HepG2 (cell line): Measurements from ENCODE around the gene EIF3M. TPM values are rescaled to one million over a fixed set of nuclear protein-coding genes. Genes with fewer than 3 reads are reported as not detected.

ENCODE experiments used
- AFF4 ChIP-seq: sonication (generic); formaldehyde crosslinking; IDR thresholded peaks from 2 replicates; pipeline ENCODE4 v1.4.0; 2020; ENCODE audit warnings: missing genetic modification reagents
- CTCF ChIP-seq: sonication (generic); formaldehyde crosslinking; IDR thresholded peaks from 2 replicates; pipeline ENCODE4 v1.5.0; 2020; ENCODE audit warnings: mild to moderate bottlenecking, missing genetic modification reagents, moderate library complexity
- FOXP1 ChIP-seq, 2 experiments: fragments of 450-650 bp in 1 of 2; IDR thresholded peaks; 2 replicates each; pipeline ENCODE4 v1.6.1; 2017 to 2018; ENCODE audit warnings: antibody characterized with exemption in 1 of 2
- GABPA ChIP-seq, 2 experiments: IDR thresholded peaks; 2 replicates each; pipeline ENCODE4 v1.6.1; 2011 to 2016; ENCODE audit warnings: low read depth in 2 of 2, low read length in 1 of 2, missing biosample characterization in 1 of 2, missing genetic modification characterization in 1 of 2
- HNRNPK ChIP-seq: fragments of 200-400 bp; formaldehyde crosslinking; IDR thresholded peaks from 2 replicates; pipeline ENCODE4 v1.6.1; 2018; ENCODE audit warnings: low read length, low read depth, moderate library complexity, mild to moderate bottlenecking; ENCODE audit not compliant: poor library complexity, severe bottlenecking
- KAT8 ChIP-seq: IDR thresholded peaks from 2 replicates; pipeline ENCODE4 v1.6.1; 2016; ENCODE audit warnings: missing genetic modification reagents, missing compliant biosample characterization
- KLF13 ChIP-seq: sonication (generic); formaldehyde crosslinking; IDR thresholded peaks from 2 replicates; pipeline ENCODE4 v1.4.0; 2020; ENCODE audit warnings: mild to moderate bottlenecking, missing genetic modification reagents
- NCOA5 ChIP-seq: sonication (generic); formaldehyde crosslinking; IDR thresholded peaks from 2 replicates; pipeline ENCODE4 v1.4.0; 2020; ENCODE audit warnings: missing genetic modification reagents
- PRDM4 ChIP-seq: sonication (generic); formaldehyde crosslinking; IDR thresholded peaks from 2 replicates; pipeline ENCODE4 v1.9.0; 2021; ENCODE audit warnings: missing genetic modification reagents, borderline replicate concordance
- RAD21 ChIP-seq: fragments of 450-650 bp; formaldehyde crosslinking; IDR thresholded peaks from 2 replicates; pipeline ENCODE4 v1.5.0; 2020; ENCODE audit warnings: mild to moderate bottlenecking
- RBM22 ChIP-seq: fragments of 200-400 bp; formaldehyde crosslinking; optimal IDR thresholded peaks from 2 replicates; pipeline ENCODE3; 2017; ENCODE audit warnings: mild to moderate bottlenecking, low read length, moderate library complexity
- SOX13 ChIP-seq, 3 experiments: fragments of 450-650 bp in 1 of 3; sonication (generic) in 1 of 3; formaldehyde crosslinking in 1 of 3; IDR thresholded peaks in 2 of 3; conservative IDR thresholded peaks in 1 of 3; 2 replicates each; pipeline versions ENCODE4 v1.5.0 to v1.6.1; 2016 to 2020; ENCODE audit warnings: antibody characterized with exemption in 1 of 3, mild to moderate bottlenecking in 1 of 3, missing compliant biosample characterization in 1 of 3, missing genetic modification reagents in 1 of 3, moderate library complexity in 1 of 3
- SOX5 ChIP-seq: IDR thresholded peaks from 2 replicates; pipeline ENCODE4 v1.6.1; 2016; ENCODE audit warnings: borderline replicate concordance
- SSRP1 ChIP-seq: IDR thresholded peaks from 2 replicates; pipeline ENCODE4 v1.6.1; 2016; ENCODE audit warnings: control low read depth
- UBTF ChIP-seq: sonication (generic); formaldehyde crosslinking; IDR thresholded peaks from 2 replicates; pipeline ENCODE4 v1.4.0; 2020; ENCODE audit warnings: mild to moderate bottlenecking, missing genetic modification reagents
- ZBTB14 ChIP-seq: sonication (generic); formaldehyde crosslinking; IDR thresholded peaks from 2 replicates; pipeline ENCODE4 v1.4.0; 2020; ENCODE audit warnings: missing genetic modification reagents
- ZNF124 ChIP-seq: sonication (generic); formaldehyde crosslinking; IDR thresholded peaks from 2 replicates; pipeline ENCODE4 v1.4.0; 2020; ENCODE audit warnings: missing genetic modification reagents
- ZNF678 ChIP-seq: sonication (generic); formaldehyde crosslinking; IDR thresholded peaks from 2 replicates; pipeline ENCODE4 v1.4.0; 2020; ENCODE audit warnings: mild to moderate bottlenecking, missing genetic modification reagents
- polyA plus RNA-seq, 8 experiments: library from polyadenylated mRNA; depleted of rRNA in 3 of 8; stranded (reverse) in 7 of 8; unstranded in 1 of 8; fragments of >200 nt; fragmentation: Illumina TruSeq in 4 of 8; extraction: Trizol in 4 of 8; gene quantifications; 2 replicates each; pipeline versions ENCODE4 v1.2.1 to v1.2.3, GENCODE V29; 2011 to 2016; ENCODE audit warnings: low read depth in 4 of 8, missing spikeins in 1 of 8, mixed read lengths in 1 of 8; ENCODE audit not compliant: insufficient read depth in 1 of 8
- total RNA-seq, 5 experiments: library from RNA; depleted of rRNA; stranded (reverse); fragments of >200 nt; fragmentation: Illumina TruSeq; extraction: Trizol; gene quantifications; 2 replicates each; pipeline ENCODE4 v1.2.3, GENCODE V29; 2016; ENCODE audit warnings: low read depth in 1 of 5

Gene EIF3M
- total and polyA plus RNA-seq, 2 of the 13 experiments (the other 11 are each of a cell fraction or from before 2014, with no cell fraction given), result 279 to 389 TPM

- TF ChIP-seq UBTF (CRISPR knock-in tag), result no peak
- TF ChIP-seq SOX13 (IDR thresholded peaks at IDR 0.05), result no peak
- peak in 1 of 2 experiments; percentile 48; a peak in 2 of 4 replicates for TF ChIP-seq SOX13 (CRISPR knock-in tag; conservative IDR thresholded peaks at IDR 0.05 in 1 of 2, IDR thresholded peaks at IDR 0.05 in 1 of 2)
- TF ChIP-seq CTCF (CRISPR knock-in tag), result no peak
- TF ChIP-seq HNRNPK, result no peak
- TF ChIP-seq ZNF678 (CRISPR knock-in tag), result no peak
- no peak for TF ChIP-seq FOXP1 (IDR thresholded peaks at IDR 0.05)
- TF ChIP-seq FOXP1 (CRISPR knock-in tag; IDR thresholded peaks at IDR 0.05), result peak; percentile 44; the same call in 1 of the 2 replicates
- no peak for TF ChIP-seq PRDM4 (CRISPR knock-in tag)
- no peak for TF ChIP-seq ZNF124 (CRISPR knock-in tag)
- TF ChIP-seq SSRP1 (CRISPR knock-in tag), result no peak
- no peak for TF ChIP-seq AFF4 (CRISPR knock-in tag)
- TF ChIP-seq RAD21, result no peak
- TF ChIP-seq GABPA (IDR thresholded peaks at IDR 0.05; ENCODE audit: low read depth, low read length), result no peak
- 0 out of 2 replicates have a peak, but pooled peaks have one; percentile 6 for TF ChIP-seq GABPA (CRISPR knock-in tag; IDR thresholded peaks at IDR 0.05; ENCODE audit: low read depth)
- TF ChIP-seq KLF13 (CRISPR knock-in tag), result no peak
- no peak for TF ChIP-seq RBM22
- TF ChIP-seq NCOA5 (CRISPR knock-in tag), result no peak
- no peak for TF ChIP-seq ZBTB14 (CRISPR knock-in tag)
- peak; percentile 16; the same call in 1 of the 2 replicates for TF ChIP-seq SOX5 (CRISPR knock-in tag)
- TF ChIP-seq KAT8 (CRISPR knock-in tag), result 0 out of 2 replicates have a peak, but pooled peaks have one; percentile 20
Measured at GRCh38 chr11:32580967-32581366, 2.7 kb upstream of the EIF3M start (continued).
